Amniotic stem cell (primary cell): ENCODE measurements around the gene AP4S1.
"Not testable (repeated sequence)": the region's sequence is repeated elsewhere in the genome, so short reads cannot be mapped to it uniquely, and the experiment has no call there.

ENCODE experiments used
- DNase-seq: peaks from one replicate; lab custom pipeline; 2025; lab: John Stamatoyannopoulos, UW

AP4S1 gene

GRCh38 chr14:31090883-31091764 is 65.7 kb downstream of the AP4S1 start:
- DNase-seq: peak; percentile 73

DNA sequence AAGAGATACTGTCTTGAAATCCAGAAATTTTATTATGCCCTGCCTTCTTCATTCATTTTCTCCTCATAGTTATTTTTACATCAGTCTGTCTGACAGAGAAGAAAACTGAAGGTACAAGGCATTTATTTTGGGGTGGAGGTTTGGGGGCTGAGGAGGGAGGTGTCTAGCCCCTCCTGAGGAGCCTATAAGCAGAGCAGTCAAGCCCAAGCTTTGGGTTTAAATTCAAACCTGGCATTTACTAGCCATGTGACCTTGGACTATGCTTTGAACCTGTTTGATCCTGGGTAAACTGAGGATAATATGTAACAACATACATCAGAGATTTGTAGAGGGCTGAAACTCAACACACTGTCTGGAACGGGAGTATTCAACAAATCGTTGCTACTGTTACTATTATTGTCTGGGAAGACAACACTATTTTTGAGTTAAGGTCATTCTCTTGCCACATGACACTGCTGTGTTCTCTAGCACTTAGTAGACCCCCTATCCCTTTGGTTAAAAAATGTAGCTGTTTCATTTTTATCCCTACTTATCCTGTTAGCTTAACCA is 66.8 kb downstream of the AP4S1 start:
- DNase-seq: no peak

DNA sequence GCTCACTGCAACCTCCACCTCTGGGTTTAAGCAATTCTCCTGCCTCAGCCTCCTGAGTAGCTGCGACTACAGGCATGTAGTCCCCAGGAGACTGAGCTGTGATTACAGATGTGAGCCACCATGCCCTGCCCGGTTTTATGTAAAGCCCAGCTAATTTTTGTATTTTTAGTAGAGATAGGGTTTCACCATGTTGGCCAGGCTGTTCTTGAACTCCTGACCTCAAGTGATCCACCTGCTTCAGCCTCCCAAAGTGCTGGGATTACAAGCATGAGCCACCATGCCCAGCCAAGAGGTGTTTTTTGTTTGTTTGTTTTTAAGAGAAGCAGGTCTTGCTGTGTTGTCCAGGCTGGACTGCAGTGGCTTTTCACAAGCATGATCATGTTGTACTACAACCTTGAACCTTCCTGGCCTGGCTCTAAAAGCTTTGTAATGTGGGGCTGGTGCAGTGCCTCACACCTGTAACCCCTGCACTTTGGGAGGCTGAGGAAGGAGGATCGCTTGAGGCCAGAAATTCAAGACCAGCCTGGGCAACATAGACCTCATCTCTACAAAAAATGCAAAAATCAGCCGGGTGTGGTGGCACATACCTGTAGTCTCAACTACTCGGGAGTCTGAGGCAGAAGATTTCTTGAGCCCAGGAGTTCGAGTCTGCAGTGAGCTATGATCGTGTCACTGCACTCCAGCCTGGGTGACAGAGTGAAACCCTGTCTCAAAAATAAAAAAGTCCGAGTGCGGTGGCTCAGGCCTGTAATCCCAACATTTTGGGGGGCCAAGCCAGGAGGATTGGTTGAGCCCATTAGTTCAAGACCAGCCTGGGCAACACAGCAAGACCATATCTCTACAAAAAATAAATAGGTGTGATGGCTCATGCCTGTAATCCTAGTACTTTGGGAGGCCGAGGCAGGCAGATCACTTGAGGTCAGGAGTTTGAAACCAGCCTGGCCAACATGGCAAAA is 68.7 kb downstream of the AP4S1 start:
- not testable (repeated sequence) for DNase-seq

- not testable (repeated sequence) for DNase-seq
Measured at GRCh38 chr14:31095817-31096216, 70.4 kb downstream of the AP4S1 start.

DNA sequence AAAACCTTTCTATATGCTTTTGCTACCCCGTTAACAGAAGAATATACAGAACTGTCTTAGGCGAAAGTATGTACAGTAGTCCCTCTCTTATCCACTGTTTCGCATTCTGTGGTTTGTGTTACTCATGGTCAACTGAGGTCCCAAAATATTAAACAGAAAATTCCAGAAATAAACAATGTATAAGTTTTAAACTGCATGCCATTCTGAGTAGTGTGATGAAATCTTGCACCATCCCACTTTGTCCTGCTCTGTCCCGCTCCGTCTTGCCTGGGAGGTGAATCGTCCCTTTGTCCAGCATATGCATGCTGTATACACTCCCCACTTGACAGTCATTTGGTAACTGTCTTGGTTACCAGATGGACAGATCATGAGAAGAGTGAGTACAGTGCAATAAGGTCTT is 70.8 kb downstream of the AP4S1 start:
- DNase-seq: no peak

DNA sequence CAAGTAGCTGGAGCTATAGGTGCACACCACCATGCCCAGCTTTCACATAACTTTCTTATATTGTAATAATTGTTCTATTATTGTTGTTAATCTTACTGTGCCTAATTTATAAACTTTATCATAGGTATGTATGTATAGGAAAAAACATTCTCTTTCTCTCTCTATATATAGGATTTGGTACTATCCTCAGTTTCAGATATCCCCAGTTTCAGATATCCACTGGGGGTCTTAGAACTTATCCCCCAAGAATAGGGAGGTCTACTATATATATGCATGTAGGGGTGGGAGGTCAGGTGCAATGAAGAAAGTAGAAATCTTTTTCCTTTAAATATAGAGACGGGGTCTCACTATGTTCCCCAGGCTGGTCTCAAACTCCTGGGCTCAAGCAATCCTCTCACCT is 71.6 kb downstream of the AP4S1 start:
- DNase-seq: no peak

- DNase-seq: no peak
Measured at GRCh38 chr14:31106768-31107167, 81.3 kb downstream of the AP4S1 start.

DNA sequence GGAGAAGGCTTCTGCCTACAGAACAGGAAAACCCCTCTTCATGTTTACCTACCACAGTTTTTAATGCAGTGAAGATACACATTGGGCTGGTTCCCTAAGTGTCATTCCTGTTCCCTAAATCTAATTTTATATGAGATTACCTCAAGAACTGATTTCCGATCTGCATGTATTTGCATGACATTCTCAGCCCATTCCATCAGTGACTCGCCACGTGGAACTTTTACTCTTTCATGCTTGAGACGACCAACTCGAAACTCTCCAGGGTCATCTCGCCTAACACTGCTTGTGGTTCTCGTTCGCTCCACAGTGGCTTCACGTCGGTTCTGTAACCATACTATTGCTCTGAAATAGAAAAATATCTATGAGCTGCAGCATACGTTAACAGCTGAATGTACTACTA is 83.8 kb downstream of the AP4S1 start:
- DNase-seq: no peak

DNA sequence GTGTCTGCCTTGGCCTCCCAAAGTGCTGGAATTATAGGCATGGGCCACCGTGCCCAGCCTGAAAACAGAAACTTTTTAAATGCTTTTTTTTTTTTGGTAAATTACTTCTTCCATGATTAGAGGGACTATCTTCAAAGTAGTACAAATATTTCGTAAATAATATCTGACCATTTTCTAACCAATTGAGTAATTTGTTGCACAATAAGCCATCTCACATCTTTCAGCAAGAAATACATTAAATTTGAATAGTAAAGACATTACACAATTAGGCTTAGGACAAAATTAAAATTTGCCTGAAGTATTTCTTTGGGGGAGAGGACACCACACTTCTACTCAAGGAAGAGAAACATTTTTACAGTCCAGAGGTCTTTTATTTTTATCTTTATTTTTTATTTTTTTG is 85.4 kb downstream of the AP4S1 start:
- no peak for DNase-seq

DNA sequence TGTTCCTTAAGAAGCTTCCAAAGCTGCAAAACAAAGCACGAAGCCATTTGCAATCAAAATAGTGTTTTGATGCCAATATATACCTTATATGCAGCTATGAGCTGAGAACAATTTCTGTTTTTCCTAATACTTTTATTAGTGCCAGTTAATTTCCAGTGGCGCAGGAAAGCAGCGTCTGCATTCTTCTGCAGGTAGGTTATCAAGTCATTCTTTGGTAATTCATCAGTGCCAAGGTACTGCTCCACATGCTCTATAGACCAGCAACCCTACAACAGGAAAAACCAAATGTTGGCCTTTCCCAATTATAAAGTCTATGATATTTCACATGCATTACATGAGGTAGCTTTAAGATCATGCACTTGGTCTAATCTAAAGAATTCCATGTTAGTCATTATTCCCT is 88.3 kb downstream of the AP4S1 start:
- no peak for DNase-seq

GRCh38 chr14:31118892-31119291 is 93.4 kb downstream of the AP4S1 start:
- DNase-seq: no peak

DNA sequence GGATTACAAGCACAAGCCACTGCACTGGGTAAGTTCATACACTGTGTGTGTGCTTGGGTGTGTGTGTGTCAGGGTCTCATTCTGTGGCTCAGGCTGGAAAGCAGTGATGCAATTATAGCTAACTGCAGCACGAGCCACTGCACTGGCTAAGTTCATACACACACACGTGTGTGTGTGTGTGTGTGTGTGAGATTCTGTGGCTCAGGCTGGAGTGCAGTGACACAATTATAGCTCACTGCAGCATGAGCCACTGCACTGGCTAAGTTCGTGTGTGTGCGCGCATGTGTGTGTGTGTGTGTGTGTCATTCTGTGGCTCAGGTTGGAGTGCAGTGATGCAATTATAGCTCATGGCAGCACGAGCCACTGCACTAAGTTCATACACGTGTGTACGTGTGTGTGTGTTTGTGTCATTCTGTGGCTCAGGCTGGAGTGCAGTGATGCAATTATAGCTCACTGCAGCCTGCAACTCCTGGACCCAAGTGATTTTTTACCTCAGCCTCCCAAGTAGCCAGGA is 96.7 kb downstream of the AP4S1 start:
- no peak for DNase-seq

- no peak for DNase-seq
Measured at GRCh38 chr14:31122921-31123320, 97.5 kb downstream of the AP4S1 start.

DNA sequence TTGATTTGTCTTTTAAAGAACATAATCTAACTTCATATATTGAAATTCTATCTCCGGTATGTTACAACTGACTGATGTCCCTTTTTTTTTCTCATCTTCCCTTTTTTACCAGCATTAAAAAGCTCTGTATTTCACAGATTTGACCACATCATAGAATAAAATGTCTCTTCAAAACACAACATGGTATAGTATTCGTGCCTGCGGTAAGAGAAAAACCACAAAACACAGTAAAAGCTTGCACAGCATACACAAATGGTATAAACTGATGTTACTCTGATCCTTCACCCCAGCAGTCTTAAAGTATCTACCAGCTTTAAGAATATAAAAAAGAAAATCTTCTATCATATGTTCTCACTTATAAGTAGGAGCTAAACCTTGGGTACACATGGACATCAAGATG is 98.7 kb downstream of the AP4S1 start:
- no peak for DNase-seq

- DNase-seq: no peak
Measured at GRCh38 chr14:31125231-31125630, 99.8 kb downstream of the AP4S1 start.

- DNase-seq: no peak
Measured at GRCh38 chr14:31126680-31127079, 101.2 kb downstream of the AP4S1 start.

- DNase-seq: no peak
Measured at GRCh38 chr14:31127690-31128089, 102.2 kb downstream of the AP4S1 start.

GRCh38 chr14:31128601-31129526 is 103.4 kb downstream of the AP4S1 start:
- DNase-seq: no peak

DNA sequence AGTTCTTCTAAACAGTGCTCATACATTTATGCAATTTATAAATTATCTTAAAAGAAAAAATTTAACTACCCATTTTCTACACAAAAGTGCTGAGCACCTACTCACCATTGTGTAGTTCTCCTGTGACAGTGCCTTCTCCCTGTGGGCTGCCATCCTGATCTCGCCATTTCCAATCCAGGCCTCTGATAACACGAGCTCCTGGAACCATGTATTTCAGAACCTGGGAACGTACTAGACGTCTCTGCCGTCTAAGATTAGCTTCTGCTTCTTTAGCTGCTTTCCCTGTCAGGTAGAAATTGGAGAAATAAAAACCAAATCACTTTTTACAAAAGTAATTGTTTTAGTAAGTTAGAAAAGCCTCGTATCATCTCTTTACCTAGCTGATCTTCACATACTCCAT is 107.7 kb downstream of the AP4S1 start:
- no peak for DNase-seq

DNA sequence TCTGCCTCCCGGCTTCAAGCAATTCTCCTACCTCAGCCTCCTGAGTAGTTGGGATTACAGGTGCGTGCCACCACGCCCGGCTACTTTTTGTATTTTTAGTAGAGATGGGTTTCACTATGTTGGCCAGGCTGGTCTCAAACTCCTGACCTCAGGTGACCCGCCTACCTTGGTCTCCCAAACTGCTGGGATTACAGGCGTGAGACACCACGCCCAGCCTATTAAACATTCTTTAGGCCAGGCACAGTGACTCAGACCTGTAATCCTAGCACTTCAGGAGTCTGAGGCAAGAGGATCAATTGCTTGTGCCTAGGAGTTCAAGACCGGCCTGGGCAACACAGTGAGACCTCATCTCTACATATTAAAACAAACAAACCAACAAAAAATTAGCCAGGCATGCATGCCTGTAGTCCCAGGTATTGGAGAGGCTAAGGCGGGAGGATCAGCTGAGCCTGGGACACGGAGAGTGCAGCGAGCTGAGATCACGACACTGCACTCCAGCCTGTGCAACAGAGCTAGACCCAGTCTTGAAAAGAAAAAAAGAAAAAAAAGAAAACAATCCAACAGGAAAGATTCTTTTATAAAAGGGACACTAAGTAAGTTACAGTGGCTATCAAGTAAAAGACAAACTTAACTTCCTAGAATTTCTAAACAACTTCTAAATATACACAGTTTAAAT is 111.9 kb downstream of the AP4S1 start:
- no peak for DNase-seq

DNA sequence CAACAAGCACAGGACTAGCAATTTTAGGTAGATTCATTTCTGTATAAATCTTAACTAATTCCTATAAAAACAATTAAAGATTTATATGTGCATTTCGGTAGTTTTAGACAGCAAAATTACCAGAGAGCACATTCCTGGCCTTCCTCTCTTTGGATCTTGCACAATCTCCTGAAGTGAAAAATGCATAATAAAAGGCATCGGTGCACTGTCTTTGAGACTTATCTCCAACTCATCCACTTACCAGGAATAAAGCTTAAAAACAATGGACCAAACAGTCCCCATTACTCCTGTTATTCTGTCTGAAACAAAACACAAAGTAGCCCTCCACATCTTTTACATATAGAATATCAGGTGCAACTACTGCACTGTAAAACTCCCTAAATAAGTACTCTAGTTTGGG is 112.9 kb downstream of the AP4S1 start:
- no peak for DNase-seq
